PC-3 (cell line): ENCODE measurements around the gene TMEM186. TPM values are rescaled to one million over a fixed set of nuclear protein-coding genes. Genes with fewer than 3 reads are reported as not detected.

Experiments
- ATAC-seq: fragments of 200-7000 bp; cut with Tn5 transposase; 2 replicates; pipeline ENCODE4 v1.9.1; 2020; ENCODE audit warnings: mild to moderate bottlenecking, moderate library complexity
- Bru-seq: library from RNA; stranded (reverse); fragments of 400-500 nt; gene quantifications from one replicate; lab custom pipeline; 2021; lab: Mats Ljungman, UMichigan
- BruChase-seq, 2 experiments: library from RNA; stranded (reverse); fragments of 400-500 nt; gene quantifications; one replicate each; lab custom pipeline; 2021; lab: Mats Ljungman, UMichigan
- BruUV-seq: library from RNA; stranded (reverse); fragments of 400-500 nt; replicated peaks from 2 replicates; lab custom pipeline; 2021; lab: Mats Ljungman, UMichigan
- CTCF ChIA-PET: fragments of 300-600 bp; sonication (Branson Sonifier 250); formaldehyde crosslinking; loops from one replicate; lab custom pipeline; 2022; ENCODE audit warnings: antibody characterized with exemption; lab: Charles Lee
- POLR2A ChIA-PET: fragments of 300-600 bp; sonication (Branson Sonifier 250); formaldehyde crosslinking; loops from one replicate; lab custom pipeline; 2022; ENCODE audit warnings: antibody characterized with exemption; ENCODE audit not compliant: unreplicated experiment; lab: Charles Lee
- DNase-seq: peaks from one replicate; pipeline ENCODE4 v3.0.0-alpha.2; 2015
- H2AFZ ChIP-seq: fragments of 300-600 bp; sonication (generic); 2 replicates; pipeline ENCODE4 v1.6.0; 2016; ENCODE audit warnings: antibody characterized with exemption, low read length
- H3F3A ChIP-seq: fragments of 300-600 bp; sonication (generic); one replicate; pipeline ENCODE4 v1.6.0; 2017; ENCODE audit warnings: antibody characterized with exemption, low read length, control low read depth, mild to moderate bottlenecking; ENCODE audit not compliant: unreplicated experiment
- H3K27ac ChIP-seq: fragments of 300-600 bp; sonication (generic); 2 replicates; pipeline ENCODE4 v1.5.1; 2016; ENCODE audit warnings: mild to moderate bottlenecking, low read length
- H3K27me3 ChIP-seq: fragments of 300-600 bp; sonication (generic); 2 replicates; pipeline ENCODE4 v1.6.1; 2016; ENCODE audit warnings: low read length, mixed read lengths
- H3K36me3 ChIP-seq: fragments of 300-600 bp; sonication (generic); 2 replicates; pipeline ENCODE4 v1.6.1; 2016; ENCODE audit warnings: low read depth, mixed run types, low read length, mixed read lengths
- H3K4me1 ChIP-seq: fragments of 300-600 bp; sonication (generic); 2 replicates; pipeline ENCODE4 v1.5.1; 2016; ENCODE audit warnings: low read length; ENCODE audit not compliant: insufficient read depth
- H3K4me2 ChIP-seq: fragments of 300-600 bp; sonication (generic); 2 replicates; pipeline ENCODE4 v1.6.0; 2016; ENCODE audit warnings: low read length
- H3K4me3 ChIP-seq: fragments of 300-600 bp; sonication (generic); 2 replicates; pipeline ENCODE4 v1.5.1; 2016; ENCODE audit warnings: mild to moderate bottlenecking, low read length, mixed read lengths
- H3K79me2 ChIP-seq: fragments of 300-600 bp; sonication (generic); 2 replicates; pipeline ENCODE4 v1.6.1; 2017; ENCODE audit warnings: low read length, mixed read lengths
- H3K9ac ChIP-seq: fragments of 300-600 bp; sonication (generic); 2 replicates; pipeline ENCODE4 v1.6.0; 2016; ENCODE audit warnings: mild to moderate bottlenecking, low read length
- H3K9me2 ChIP-seq: fragments of 300-600 bp; sonication (generic); replicated peaks from 2 replicates; pipeline ENCODE4 v1.6.1; 2016; ENCODE audit warnings: mixed run types, low read length, mixed read lengths
- H3K9me3 ChIP-seq: fragments of 300-600 bp; sonication (generic); 2 replicates; pipeline ENCODE4 v1.6.1; 2016; ENCODE audit warnings: low read length, mixed read lengths
- H4K20me1 ChIP-seq: fragments of 300-600 bp; sonication (generic); 2 replicates; pipeline ENCODE4 v1.6.1; 2016; ENCODE audit warnings: low read length, mixed read lengths
- EZH2 ChIP-seq: fragments of 300-600 bp; sonication (generic); IDR thresholded peaks from one replicate; pipeline ENCODE4 v1.6.1; 2017; ENCODE audit warnings: antibody characterized with exemption, mild to moderate bottlenecking, low read length; ENCODE audit not compliant: unreplicated experiment
- EZH2phosphoT487 ChIP-seq: fragments of 300-600 bp; sonication (generic); IDR thresholded peaks from 2 replicates; pipeline ENCODE4 v1.6.1; 2018; ENCODE audit warnings: mild to moderate bottlenecking, antibody characterized with exemption, low read length, borderline replicate concordance
- intact Hi-C: fragments of 100-400 bp; cut with micrococcal nuclease; formaldehyde crosslinking; loops from 2 replicates; pipeline ENCODE4 v1.9.0; 2023
- long read RNA-seq: library from polyadenylated mRNA; unstranded; transcript quantifications from one replicate; pipeline ENCODE4 v2.0.0, GENCODE V29; 2021; ENCODE audit not compliant: unreplicated experiment
- total RNA-seq: library from RNA; depleted of rRNA; stranded (reverse); fragments of >200 nt; gene quantifications from 2 replicates; pipeline ENCODE4 v1.2.3, GENCODE V29; 2014; rRNA removed
- TF ChIP-seq, protein P1 (sequence below): fragments of 300-600 bp; sonication (generic); conservative IDR thresholded peaks from 2 replicates; pipeline ENCODE4 v1.5.1; 2017; ENCODE audit warnings: antibody characterized with exemption, low read depth, mild to moderate bottlenecking, low read length

Gene TMEM186
- 5.8 and 7.4 TPM in 2 replicates for total RNA-seq
- percentile 76 among the genes with signal in this experiment for Bru-seq, nascent RNA
- percentile 87 among the genes with signal in this experiment for BruChase-seq, experiment 1, labeled RNA remaining after a 6-hour chase
- BruChase-seq, experiment 2, labeled RNA remaining after a 2-hour chase = percentile 86 among the genes with signal in this experiment
- long read RNA-seq, transcript TMEM186-201 (2 exons, 1,448 nt) = major isoform, 16 of 41 reads
- long read RNA-seq, partial matches to known transcripts = 0 of 41 reads
- long read RNA-seq, other reads (novel, unspliced or antisense) = 25 of 41 reads

GRCh38 chr16:8797364-8798173 is at the start of gene TMEM186, which contains the start of gene PMM2:
Gene TMEM186 (minus strand): TSS chr16:8797639. CDS start chr16:8797614, 25 bp downstream.
Gene PMM2 (plus strand): TSS chr16:8797839. CDS start chr16:8797883, 44 bp downstream.
- peak within 1 kb of the TSS; percentile 98 for H3K4me3 ChIP-seq
- H4K20me1 ChIP-seq = 0 out of 2 replicates have a peak, but pooled peaks cover 10% of the 10 kb centered on the region
- ATAC-seq = peak; percentile 97
- no TSS peak for BruUV-seq
- H2AFZ ChIP-seq = peak within 1 kb of the TSS; percentile 79
- ChIA-PET CTCF (interaction anchor here (0.5 kb wide), 1 partner anchor 137 kb away, joined by 3 read pairs; no protein-coding TSS in a partner anchor), POLR2A (no interaction called here)
- peaks cover 74% of the 10 kb centered on the region for H3K79me2 ChIP-seq
- H3K4me2 ChIP-seq = peak within 1 kb of the TSS; percentile 100
- intact Hi-C loops = loop anchor here (5.0 kb wide), 1 partner anchor 70 kb away; the partner anchor contains the start of gene CARHSP1
- H3F3A ChIP-seq = no peaks in the 10 kb centered on the region
- DNase-seq = peak; percentile 93
- no peaks in the 10 kb centered on the region for H3K9me2 ChIP-seq
- peaks cover 8% of the 10 kb centered on the region; the same call in 1 of the 2 replicates for H3K36me3 ChIP-seq
- H3K27me3 ChIP-seq = no peaks in the 10 kb centered on the region
- H3K27ac ChIP-seq = peak within 1 kb of the TSS; percentile 81
- TF ChIP-seq EZH2 = no peak
- H3K9me3 ChIP-seq = no peaks in the 10 kb centered on the region
- H3K4me1 ChIP-seq = peaks cover 24% of the 10 kb centered on the region
- H3K9ac ChIP-seq = peak within 1 kb of the TSS; percentile 98

DNA sequence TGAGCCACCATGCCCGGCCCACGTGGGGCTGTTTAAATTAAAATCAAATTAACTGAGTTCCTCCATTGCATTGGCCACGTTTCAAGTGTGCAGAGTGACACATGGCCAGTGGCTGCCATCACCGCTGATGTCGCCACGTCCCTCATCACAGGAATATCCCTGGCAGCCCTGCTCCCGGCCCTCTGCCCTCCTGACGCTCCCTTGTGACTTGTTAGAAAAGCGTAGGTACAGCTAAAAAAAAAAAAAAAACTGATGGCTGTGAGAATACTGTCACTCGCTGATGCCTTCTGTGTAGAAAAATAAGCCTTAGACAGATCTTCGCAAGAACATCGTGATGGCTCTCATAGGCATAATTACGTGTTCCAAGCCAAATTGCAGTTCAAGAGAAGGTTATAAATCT is 49.7 kb upstream of the TMEM186 start:
- H3K4me3 ChIP-seq = no peak overlapping the region
- DNase-seq = no peak
- CTCF ChIA-PET = no interaction called here

DNA sequence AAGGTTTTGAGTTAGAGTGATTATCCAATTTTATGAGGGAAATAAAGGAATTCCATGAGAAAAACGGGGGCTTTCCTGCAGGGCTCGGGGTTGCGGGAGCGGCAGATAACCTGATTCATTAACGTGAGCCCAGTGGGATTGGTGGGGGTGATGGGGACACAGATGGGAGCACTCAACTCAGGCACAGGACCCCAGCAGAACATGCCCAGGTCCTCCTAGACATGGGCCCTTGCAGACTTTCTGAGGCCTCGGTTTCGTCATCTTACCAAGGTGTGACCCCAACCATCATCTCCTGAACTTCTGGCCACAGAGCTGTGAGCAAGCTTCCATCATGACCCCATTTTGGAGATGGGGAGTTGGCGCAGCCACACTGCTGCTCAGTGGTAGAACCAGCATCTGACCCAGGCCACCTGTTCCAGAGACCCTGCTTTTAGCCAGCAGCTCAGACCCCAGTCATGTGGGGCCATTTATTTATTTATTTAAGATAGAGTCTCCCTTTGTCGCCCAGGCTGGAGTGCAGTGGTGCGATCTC is 49.0 kb upstream of the TMEM186 start:
- Histone ChIP-seq H3K27ac (no peak overlapping the region), H3K27me3 (no peaks in the 10 kb centered on the region), H4K20me1 (no peaks in the 10 kb centered on the region), H3K4me2 (no peak overlapping the region), H3K4me1 (peaks cover 28% of the 10 kb centered on the region), H3K4me3 (no peak overlapping the region), H3K9me2 (no peaks in the 10 kb centered on the region), H2AFZ (no peak overlapping the region), H3F3A (peaks cover 5% of the 10 kb centered on the region), H3K36me3 (peaks cover 7% of the 10 kb centered on the region; the same call in 1 of the 2 replicates), H3K79me2 (0 out of 2 replicates have a peak, but pooled peaks cover 6% of the 10 kb centered on the region), H3K9ac (no peak overlapping the region), H3K9me3 (no peaks in the 10 kb centered on the region)
- ChIA-PET POLR2A (no interaction called here), CTCF (no interaction called here)
- TF ChIP-seq EZH2phosphoT487 = no peak
- TF ChIP-seq EZH2 = no peak
- TF ChIP-seq, protein P1, sequence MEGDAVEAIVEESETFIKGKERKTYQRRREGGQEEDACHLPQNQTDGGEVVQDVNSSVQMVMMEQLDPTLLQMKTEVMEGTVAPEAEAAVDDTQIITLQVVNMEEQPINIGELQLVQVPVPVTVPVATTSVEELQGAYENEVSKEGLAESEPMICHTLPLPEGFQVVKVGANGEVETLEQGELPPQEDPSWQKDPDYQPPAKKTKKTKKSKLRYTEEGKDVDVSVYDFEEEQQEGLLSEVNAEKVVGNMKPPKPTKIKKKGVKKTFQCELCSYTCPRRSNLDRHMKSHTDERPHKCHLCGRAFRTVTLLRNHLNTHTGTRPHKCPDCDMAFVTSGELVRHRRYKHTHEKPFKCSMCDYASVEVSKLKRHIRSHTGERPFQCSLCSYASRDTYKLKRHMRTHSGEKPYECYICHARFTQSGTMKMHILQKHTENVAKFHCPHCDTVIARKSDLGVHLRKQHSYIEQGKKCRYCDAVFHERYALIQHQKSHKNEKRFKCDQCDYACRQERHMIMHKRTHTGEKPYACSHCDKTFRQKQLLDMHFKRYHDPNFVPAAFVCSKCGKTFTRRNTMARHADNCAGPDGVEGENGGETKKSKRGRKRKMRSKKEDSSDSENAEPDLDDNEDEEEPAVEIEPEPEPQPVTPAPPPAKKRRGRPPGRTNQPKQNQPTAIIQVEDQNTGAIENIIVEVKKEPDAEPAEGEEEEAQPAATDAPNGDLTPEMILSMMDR = no peak
- BruUV-seq = no TSS peak
- DNase-seq = no peak
- intact Hi-C loops = no loop called here
- ATAC-seq = no peak

More for the DNA sequence above, 49.7 kb upstream of the TMEM186 start:
- 0 out of 2 replicates have a peak, but pooled peaks cover 6% of the 10 kb centered on the region for H3K79me2 ChIP-seq
- H3K27me3 ChIP-seq = no peaks in the 10 kb centered on the region
- TF ChIP-seq EZH2phosphoT487 (no peak), EZH2 (no peak)
- TF ChIP-seq, protein P1 = no peak
- H4K20me1 ChIP-seq = no peaks in the 10 kb centered on the region
- BruUV-seq = no TSS peak
- no peak overlapping the region for H3K4me2 ChIP-seq
- H3K9ac ChIP-seq = no peak overlapping the region
- peaks cover 28% of the 10 kb centered on the region for H3K4me1 ChIP-seq
- H3F3A ChIP-seq = peaks cover 5% of the 10 kb centered on the region
- intact Hi-C loops = no loop called here
- no peak overlapping the region for H2AFZ ChIP-seq
- POLR2A ChIA-PET = no interaction called here
- no peaks in the 10 kb centered on the region for H3K9me3 ChIP-seq
- no peak for ATAC-seq
- peaks cover 7% of the 10 kb centered on the region; the same call in 1 of the 2 replicates for H3K36me3 ChIP-seq
- H3K9me2 ChIP-seq = no peaks in the 10 kb centered on the region
- no peak overlapping the region for H3K27ac ChIP-seq
